ENCODE results near the gene CHCHD6. TPM values are rescaled to one million over a fixed set of nuclear protein-coding genes. Genes with fewer than 3 reads are reported as not detected.
A peak's percentile ranks its signal among the peaks of the same experiment; 100 is the strongest.

The CHCHD6 gene
- polyA plus RNA-seq (2012; ENCODE audit: insufficient read length, low read depth) = 32.5 TPM

GRCh38 chr3:126703512-126704493 is at the start of gene CHCHD6:
Gene CHCHD6, plus strand, starts transcription at chr3:126704240. Its CDS starts 73 bp downstream, at chr3:126704313.
- TF ChIP-seq SIN3A (IDR thresholded peaks at IDR 0.05; ENCODE audit: borderline replicate concordance, insufficient read depth, low read length) (0 out of 2 replicates have a peak, but pooled peaks have one; percentile 25), REST (IDR thresholded peaks at IDR 0.05; ENCODE audit: insufficient read depth in 1 of 2, low read depth in 2 of 2, low read length in 2 of 2) (no peak)

GRCh38 chr3:126654571-126655383 is 49.3 kb upstream of the CHCHD6 start, which contains the start of gene TXNRD3:
Gene TXNRD3, minus strand, starts transcription at chr3:126655124.
- peak; percentile 56; the same call in 1 of the 2 replicates for TF ChIP-seq POLR2AphosphoS5 (IDR thresholded peaks at IDR 0.05; ENCODE audit: low read depth, low read length)
- no peak for TF ChIP-seq FOXP2 (optimal IDR thresholded peaks at IDR 0.05; ENCODE audit: borderline replicate concordance, extremely low read depth, extremely low read length, insufficient read depth)
- TF ChIP-seq TAF1 (IDR thresholded peaks at IDR 0.05; ENCODE audit: borderline replicate concordance, insufficient read depth, low read length) = no peak

- TF ChIP-seq POLR2AphosphoS5 (IDR thresholded peaks at IDR 0.05; ENCODE audit: low read depth, low read length) = no peak
- no peak for TF ChIP-seq TAF1 (IDR thresholded peaks at IDR 0.05; ENCODE audit: borderline replicate concordance, insufficient read depth, low read length)
- TF ChIP-seq REST (IDR thresholded peaks at IDR 0.05; ENCODE audit: insufficient read depth in 1 of 2, low read depth in 2 of 2, low read length in 2 of 2) = no peak
- TF ChIP-seq FOXP2 (optimal IDR thresholded peaks at IDR 0.05; ENCODE audit: borderline replicate concordance, extremely low read depth, extremely low read length, insufficient read depth) = no peak
- TF ChIP-seq SIN3A (IDR thresholded peaks at IDR 0.05; ENCODE audit: borderline replicate concordance, insufficient read depth, low read length) = no peak
These were observed 48.2 kb upstream of the CHCHD6 start for GRCh38 chr3:126655887-126656286.

GRCh38 chr3:126656371-126657134 is 47.5 kb upstream of the CHCHD6 start:
- no peak for TF ChIP-seq TAF1 (IDR thresholded peaks at IDR 0.05; ENCODE audit: borderline replicate concordance, insufficient read depth, low read length)
- no peak for TF ChIP-seq REST (IDR thresholded peaks at IDR 0.05; ENCODE audit: insufficient read depth in 1 of 2, low read depth in 2 of 2, low read length in 2 of 2)
- no peak for TF ChIP-seq POLR2AphosphoS5 (IDR thresholded peaks at IDR 0.05; ENCODE audit: low read depth, low read length)
- no peak for TF ChIP-seq SIN3A (IDR thresholded peaks at IDR 0.05; ENCODE audit: borderline replicate concordance, insufficient read depth, low read length)
- no peak for TF ChIP-seq FOXP2 (optimal IDR thresholded peaks at IDR 0.05; ENCODE audit: borderline replicate concordance, extremely low read depth, extremely low read length, insufficient read depth)

- TF ChIP-seq FOXP2 (optimal IDR thresholded peaks at IDR 0.05; ENCODE audit: borderline replicate concordance, extremely low read depth, extremely low read length, insufficient read depth) (no peak), SIN3A (IDR thresholded peaks at IDR 0.05; ENCODE audit: borderline replicate concordance, insufficient read depth, low read length) (no peak), TAF1 (IDR thresholded peaks at IDR 0.05; ENCODE audit: borderline replicate concordance, insufficient read depth, low read length) (no peak), REST (IDR thresholded peaks at IDR 0.05; ENCODE audit: insufficient read depth in 1 of 2, low read depth in 2 of 2, low read length in 2 of 2) (no peak), POLR2AphosphoS5 (IDR thresholded peaks at IDR 0.05; ENCODE audit: low read depth, low read length) (no peak)
These were observed 46.1 kb upstream of the CHCHD6 start for GRCh38 chr3:126657901-126658300.
